Activated CD8-positive, alpha-beta T cell treated with anti-CD3 and anti-CD28 coated beads for 36 hours (primary cell): ENCODE measurements around the gene PCBP2. TPM values are rescaled to one million over a fixed set of nuclear protein-coding genes. Genes with fewer than 3 reads are reported as not detected.
A peak's percentile ranks its signal among the peaks of the same experiment; 100 is the strongest.

Source experiments
- ATAC-seq: fragments of 200-7000 bp; cut with Tn5 transposase; one replicate; pipeline ENCODE4 v1.10.0; 2021; ENCODE audit warnings: mild to moderate bottlenecking, moderate library complexity
- CTCF ChIA-PET: fragments of 350-600 bp; sonication (Branson Sonifier 250); formaldehyde crosslinking; loops from one replicate; lab custom pipeline; 2021; ENCODE audit warnings: antibody characterized with exemption; lab: Charles Lee
- POLR2A ChIA-PET: fragments of 350-600 bp; sonication (Branson Sonifier 250); formaldehyde crosslinking; loops from one replicate; lab custom pipeline; 2021; ENCODE audit warnings: antibody characterized with exemption; lab: Charles Lee
- DNase-seq: peaks from one replicate; pipeline ENCODE4 v3.0.0-alpha.2; 2020
- H3K27ac Mint-ChIP-seq: one replicate; pipeline ENCODE4 v1.8.0; 2021; ENCODE audit warnings: mild to moderate bottlenecking, mixed read lengths
- H3K27me3 Mint-ChIP-seq: one replicate; pipeline ENCODE4 v1.8.0; 2021; ENCODE audit warnings: mixed read lengths
- H3K36me3 Mint-ChIP-seq: one replicate; pipeline ENCODE4 v1.8.0; 2021; ENCODE audit warnings: low read depth, mixed read lengths
- H3K4me1 Mint-ChIP-seq: one replicate; pipeline ENCODE4 v1.8.0; 2021; ENCODE audit warnings: low read depth, mixed read lengths
- H3K4me3 Mint-ChIP-seq: one replicate; pipeline ENCODE4 v1.8.0; 2021; ENCODE audit warnings: mild to moderate bottlenecking, moderate library complexity, mixed read lengths
- H3K9me3 Mint-ChIP-seq: one replicate; pipeline ENCODE4 v1.8.0; 2021; ENCODE audit warnings: mixed read lengths
- CTCF ChIP-seq: fragments of 200-600 bp; IDR thresholded peaks from one replicate; pipeline ENCODE4 v1.8.0; 2022; ENCODE audit warnings: antibody characterized with exemption, mild to moderate bottlenecking
- intact Hi-C: fragments of 100-400 bp; cut with micrococcal nuclease; formaldehyde crosslinking; loops from one replicate; pipeline ENCODE4 v1.10.0; 2022
- total RNA-seq, 2 experiments: library from RNA; stranded (reverse); gene quantifications; one replicate each; pipeline ENCODE4 v1.2.3, GENCODE V29; 2021

The PCBP2 gene
- total RNA-seq, 2 experiments from 2014 or later, result 958 to 973 TPM

- intact Hi-C loops, result loop anchor here (5.0 kb wide), 1 partner anchor 33 kb away; the partner anchor contains the start of gene NPFF
Measured at GRCh38 chr12:53474077-53474476, 22.2 kb downstream of the PCBP2 start.

GRCh38 chr12:53474819-53475218, 22.9 kb downstream of the PCBP2 start:
- peak overlapping the region; percentile 92 for H3K27ac Mint-ChIP-seq
- DNase-seq (no peak), ATAC-seq (peak; percentile 31)
- CTCF ChIA-PET, result interaction anchor here (0.8 to 7.7 kb wide), 12 partner anchors 9 to 449 kb away, joined by 3 to 66 read pairs (median 4); partner anchors contain the start of genes AAAS and NPFF
- intact Hi-C loops, result loop anchor here (5.0 kb wide), 1 partner anchor 32 kb away; the partner anchor contains the start of gene NPFF
- H3K4me3 Mint-ChIP-seq, result peak overlapping the region; percentile 3
- TF ChIP-seq CTCF, result no peak
- H3K4me1 Mint-ChIP-seq, result peaks cover 61% of the 10 kb centered on the region
- peaks cover 75% of the 10 kb centered on the region for H3K36me3 Mint-ChIP-seq
- POLR2A ChIA-PET, result interaction anchor here (0.9 to 54.1 kb wide), 5 partner anchors 7 to 464 kb away, joined by 3 to 1494 read pairs (median 4); partner anchors contain the start of genes MAP3K12, NPFF, PCBP2 and TARBP2
- no peaks in the 10 kb centered on the region for H3K27me3 Mint-ChIP-seq
- no peaks in the 10 kb centered on the region for H3K9me3 Mint-ChIP-seq

More at GRCh38 chr12:53474077-53474476, 22.2 kb downstream of the PCBP2 start:
- H3K9me3 Mint-ChIP-seq, result no peaks in the 10 kb centered on the region
- H3K27ac Mint-ChIP-seq, result peak overlapping the region; percentile 92
- no peak for ATAC-seq
- H3K4me1 Mint-ChIP-seq, result peaks cover 61% of the 10 kb centered on the region
- no peak for DNase-seq
- ChIA-PET POLR2A (interaction anchor here (0.9 to 54.1 kb wide), 4 partner anchors 6 to 108 kb away, joined by 3 to 1494 read pairs (median 749); partner anchors contain the start of genes MAP3K12, NPFF, PCBP2 and TARBP2), CTCF (interaction anchor here (0.7 to 7.7 kb wide), 10 partner anchors 8 to 448 kb away, joined by 3 to 66 read pairs (median 4); partner anchors contain the start of gene NPFF)
- peak overlapping the region; percentile 32 for H3K4me3 Mint-ChIP-seq
- H3K36me3 Mint-ChIP-seq, result peaks cover 74% of the 10 kb centered on the region
- no peak for TF ChIP-seq CTCF
- no peaks in the 10 kb centered on the region for H3K27me3 Mint-ChIP-seq

GRCh38 chr12:53476769-53477209, 24.9 kb downstream of the PCBP2 start:
- DNase-seq, result no peak
- POLR2A ChIA-PET, result interaction anchor here (0.6 to 54.1 kb wide), 8 partner anchors 9 to 451 kb away, joined by 3 to 1494 read pairs (median 3); partner anchors contain the start of genes MAP3K12, NPFF, PCBP2 and TARBP2
- CTCF ChIA-PET, result interaction anchor here (0.6 to 7.7 kb wide), 15 partner anchors 9 to 301 kb away, joined by 3 to 66 read pairs (median 5); partner anchors contain the start of gene NPFF
- Mint-ChIP-seq H3K4me1 (peaks cover 52% of the 10 kb centered on the region), H3K36me3 (peaks cover 73% of the 10 kb centered on the region), H3K27me3 (no peaks in the 10 kb centered on the region), H3K9me3 (no peaks in the 10 kb centered on the region), H3K27ac (peak overlapping the region; percentile 34), H3K4me3 (no peak overlapping the region)
- TF ChIP-seq CTCF, result peak; percentile 43
- no peak for ATAC-seq
- intact Hi-C loops, result no loop called here

GRCh38 chr12:53478865-53479264, 27.0 kb downstream of the PCBP2 start:
- Mint-ChIP-seq H3K36me3 (peaks cover 61% of the 10 kb centered on the region), H3K4me3 (no peak overlapping the region), H3K27me3 (no peaks in the 10 kb centered on the region), H3K27ac (peak overlapping the region; percentile 49), H3K4me1 (peaks cover 38% of the 10 kb centered on the region), H3K9me3 (no peaks in the 10 kb centered on the region)
- intact Hi-C loops, result no loop called here
- ATAC-seq (no peak), DNase-seq (no peak)
- TF ChIP-seq CTCF, result no peak
- POLR2A ChIA-PET, result interaction anchor here (0.6 to 54.1 kb wide), 4 partner anchors 8 to 127 kb away, joined by 3 to 1494 read pairs (median 749); partner anchors contain the start of genes MAP3K12, NPFF, PCBP2 and TARBP2
- CTCF ChIA-PET, result interaction anchor here (1.7 to 7.7 kb wide), 4 partner anchors 15 to 126 kb away, joined by 5 to 66 read pairs (median 16); partner anchors contain the start of genes MAP3K12 and NPFF
